HUDEP-2 (cell line): ENCODE data around the gene MLANA.
A peak's percentile ranks its signal among the peaks of the same experiment; 100 is the strongest.

ENCODE experiments used
- DNase-seq, 76 experiments: peaks; one replicate each; lab custom pipeline; 2025; ENCODE audit not compliant: unreplicated experiment in 76 of 76; lab: John Stamatoyannopoulos, UW

MLANA gene

DNA sequence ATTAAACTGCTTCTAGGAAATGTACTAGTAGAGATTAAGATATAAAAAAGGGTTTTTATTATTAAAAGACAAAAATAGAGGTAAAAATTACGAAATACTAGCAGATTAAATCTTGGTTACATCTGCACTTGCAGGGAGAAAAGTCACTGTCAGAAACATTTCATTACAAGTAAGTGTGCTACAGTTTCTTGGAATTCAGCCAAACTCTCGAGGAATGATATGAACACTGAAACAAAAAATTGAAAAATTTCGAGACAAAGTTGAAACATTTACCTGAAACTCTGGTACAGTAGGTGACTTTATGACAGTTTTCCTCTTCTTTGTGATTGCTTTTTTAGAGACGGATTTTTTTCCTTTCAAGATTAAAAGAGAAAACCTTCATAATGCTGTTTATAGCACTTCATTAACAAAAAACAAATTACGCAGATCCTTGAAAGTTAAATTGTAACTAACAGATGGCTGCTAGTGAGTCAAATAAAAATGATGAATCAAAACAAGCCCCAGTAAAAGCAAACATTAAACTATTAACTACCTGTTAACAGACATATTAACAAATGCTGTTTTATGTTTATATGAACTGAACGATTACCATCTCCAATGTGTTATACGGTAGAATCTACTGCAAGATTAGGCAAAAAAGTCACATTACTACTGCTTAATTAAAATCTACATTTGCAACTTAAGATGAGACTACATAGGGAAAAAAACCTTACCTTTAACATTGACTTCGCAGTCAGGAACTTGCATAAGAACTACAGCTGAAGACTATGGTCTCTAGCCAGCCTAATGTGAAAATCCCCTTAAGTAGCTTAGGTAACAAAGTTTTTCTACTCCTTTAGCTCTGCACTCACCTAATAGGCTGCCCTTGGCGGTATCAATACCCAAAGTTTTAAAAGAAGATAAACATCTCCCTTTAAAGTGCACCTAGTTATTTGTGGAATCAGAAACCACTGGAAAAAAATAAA, 63.3 kb downstream of the MLANA start:
- peak in 2 of 76 experiments; percentile 1 to 7 for DNase-seq

DNA sequence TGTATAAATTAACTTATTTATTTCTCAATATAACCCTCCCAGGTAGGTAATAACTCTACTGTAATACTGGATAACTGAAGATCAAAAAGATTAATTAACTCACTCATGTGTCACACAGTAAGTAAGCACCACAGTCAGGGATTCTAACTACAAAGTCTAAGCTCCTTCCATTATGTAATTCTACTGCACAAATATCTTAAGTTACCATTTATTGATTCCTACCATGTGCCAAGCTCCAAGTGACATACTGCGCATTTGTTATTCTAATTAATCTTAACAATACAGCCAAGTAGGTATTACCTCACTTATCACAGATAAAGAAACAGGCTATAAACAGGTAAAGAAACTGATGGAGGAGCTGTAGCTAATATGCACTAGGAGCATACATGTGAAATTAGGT, 66.5 kb downstream of the MLANA start:
- no peak for DNase-seq

DNA sequence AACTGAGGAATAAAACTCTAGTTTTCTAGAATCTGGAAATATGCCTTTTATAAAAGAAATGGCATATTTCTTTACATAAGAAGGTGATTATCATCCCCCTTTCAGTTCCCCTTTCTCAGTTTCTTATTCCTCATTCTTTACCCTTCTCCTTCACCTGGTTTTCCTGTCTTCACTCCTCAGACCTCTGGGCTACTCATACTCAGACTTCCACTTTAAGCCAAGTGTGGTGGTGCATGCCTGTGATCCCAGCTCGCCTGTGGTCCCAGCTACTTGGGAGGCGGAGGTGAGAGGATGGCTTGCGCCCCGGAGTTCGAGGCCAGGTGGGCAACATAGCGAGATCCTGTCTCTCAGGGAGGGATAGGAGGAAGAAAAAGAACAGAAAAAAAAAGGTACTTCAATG, 67.6 kb downstream of the MLANA start:
- DNase-seq, result no peak
